DMS114 treated with DMSO at 0.1 percent for 48 hours (cell line): Measurements from ENCODE around the gene STARD8.
A peak's percentile ranks its signal among the peaks of the same experiment; 100 is the strongest.
"Not testable (repeated sequence)": the region's sequence is repeated elsewhere in the genome, so short reads cannot be mapped to it uniquely, and the experiment has no call there.

ENCODE experiments used
- DNase-seq: peaks from one replicate; lab custom pipeline; 2025; ENCODE audit not compliant: unreplicated experiment; lab: John Stamatoyannopoulos, UW

STARD8 gene

DNA sequence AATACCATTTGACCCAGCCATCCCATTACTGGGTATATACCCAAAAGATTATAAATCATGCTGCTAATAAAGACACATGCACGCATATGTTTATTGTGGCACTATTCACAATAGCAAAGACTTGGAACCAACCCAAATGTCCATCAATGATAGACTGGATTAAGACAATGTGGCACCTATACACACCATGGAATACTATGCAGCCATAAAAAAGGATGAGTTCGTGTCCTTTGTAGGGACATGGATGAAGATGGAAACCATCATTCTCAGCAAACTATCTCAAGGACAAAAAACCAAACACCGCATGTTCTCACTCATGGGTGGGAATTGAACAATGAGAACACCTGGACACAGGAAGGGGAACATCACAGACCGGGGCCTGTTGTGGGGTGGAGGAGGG, 9.0 kb downstream of the STARD8 start:
- DNase-seq = not testable (repeated sequence)

GRCh38 chrX:68658530-68658929, 11.1 kb downstream of the STARD8 start:
- no peak for DNase-seq

DNA sequence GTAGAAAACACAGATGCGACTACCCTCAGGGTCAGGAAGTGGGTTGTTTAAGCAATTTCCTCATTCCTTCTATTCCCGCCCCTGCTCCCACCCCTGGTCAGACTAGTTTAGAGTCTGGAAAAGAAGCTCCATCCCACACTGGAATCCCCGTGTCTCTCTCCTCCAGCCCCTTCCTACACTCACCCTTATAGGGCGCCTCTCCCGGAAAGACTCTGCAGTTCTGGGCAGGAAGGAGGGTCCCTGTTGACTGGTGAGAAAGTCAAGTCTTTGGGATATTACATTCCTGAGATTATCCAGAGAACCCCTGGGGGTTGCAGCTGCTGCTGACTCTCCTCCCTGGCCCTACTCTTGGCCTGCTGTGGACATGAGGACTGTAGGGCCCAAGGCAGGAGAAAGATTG, 11.9 kb downstream of the STARD8 start:
- DNase-seq = no peak

DNA sequence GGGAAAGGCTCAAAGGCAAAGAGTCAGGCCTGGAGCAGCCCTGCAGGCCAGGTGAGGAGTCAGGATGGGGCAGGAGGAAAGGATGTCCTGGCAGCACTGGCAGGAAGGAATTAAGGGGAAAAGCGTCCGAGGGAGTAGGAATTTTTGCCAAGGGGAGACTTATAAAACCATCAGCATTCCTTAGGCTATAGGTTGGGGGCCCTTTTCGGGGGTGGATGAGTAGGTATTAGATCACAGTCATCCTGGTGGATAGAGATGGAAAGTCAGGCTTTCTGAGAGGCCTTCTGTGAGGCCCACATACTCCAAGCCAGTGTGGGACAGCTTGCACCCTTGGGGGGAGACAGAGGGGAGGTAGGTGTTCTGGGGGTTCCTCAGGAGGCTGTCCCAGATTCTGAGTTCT, 12.3 kb downstream of the STARD8 start:
- DNase-seq = no peak

GRCh38 chrX:68660746-68661145, 13.3 kb downstream of the STARD8 start:
- DNase-seq = no peak

DNA sequence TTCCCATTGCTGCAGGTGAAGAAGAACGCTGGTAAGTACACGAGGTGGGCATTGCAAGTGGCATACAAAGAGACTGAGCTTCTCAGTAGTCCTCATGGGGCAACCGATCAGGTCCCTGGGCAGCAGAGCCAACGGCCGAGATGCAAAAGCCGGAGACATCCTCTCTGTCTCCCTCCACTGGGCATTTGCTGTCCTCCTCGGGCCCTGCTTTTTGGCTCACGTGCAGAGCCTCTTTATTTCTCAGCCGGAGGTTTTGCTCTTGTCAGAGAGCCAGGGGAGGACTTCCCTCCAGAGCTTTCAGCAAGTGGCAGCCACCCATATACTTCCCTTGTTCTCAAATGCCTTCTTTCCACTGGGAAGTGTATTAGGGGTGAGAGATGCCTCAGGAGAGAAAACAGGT, 18.0 kb downstream of the STARD8 start:
- no peak for DNase-seq

DNA sequence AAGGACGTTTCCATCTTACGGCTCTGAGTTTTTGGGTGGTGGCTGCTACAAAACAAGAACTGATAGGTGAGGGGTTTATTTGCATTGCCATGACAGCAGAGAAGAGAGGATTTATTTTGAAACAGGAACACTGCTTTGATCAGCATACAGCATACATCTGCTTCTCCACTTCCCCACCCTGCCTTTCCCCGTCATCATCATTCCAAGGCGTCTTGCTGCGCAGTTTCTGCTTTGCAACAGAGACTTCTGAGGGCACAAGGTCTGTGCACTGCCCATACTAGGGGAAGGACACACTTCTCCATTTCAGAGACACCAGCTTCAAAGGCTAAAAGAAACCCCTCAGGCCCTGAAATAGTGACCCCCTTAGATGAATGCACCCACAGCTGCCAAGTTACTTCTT, 19.1 kb downstream of the STARD8 start:
- no peak for DNase-seq

DNA sequence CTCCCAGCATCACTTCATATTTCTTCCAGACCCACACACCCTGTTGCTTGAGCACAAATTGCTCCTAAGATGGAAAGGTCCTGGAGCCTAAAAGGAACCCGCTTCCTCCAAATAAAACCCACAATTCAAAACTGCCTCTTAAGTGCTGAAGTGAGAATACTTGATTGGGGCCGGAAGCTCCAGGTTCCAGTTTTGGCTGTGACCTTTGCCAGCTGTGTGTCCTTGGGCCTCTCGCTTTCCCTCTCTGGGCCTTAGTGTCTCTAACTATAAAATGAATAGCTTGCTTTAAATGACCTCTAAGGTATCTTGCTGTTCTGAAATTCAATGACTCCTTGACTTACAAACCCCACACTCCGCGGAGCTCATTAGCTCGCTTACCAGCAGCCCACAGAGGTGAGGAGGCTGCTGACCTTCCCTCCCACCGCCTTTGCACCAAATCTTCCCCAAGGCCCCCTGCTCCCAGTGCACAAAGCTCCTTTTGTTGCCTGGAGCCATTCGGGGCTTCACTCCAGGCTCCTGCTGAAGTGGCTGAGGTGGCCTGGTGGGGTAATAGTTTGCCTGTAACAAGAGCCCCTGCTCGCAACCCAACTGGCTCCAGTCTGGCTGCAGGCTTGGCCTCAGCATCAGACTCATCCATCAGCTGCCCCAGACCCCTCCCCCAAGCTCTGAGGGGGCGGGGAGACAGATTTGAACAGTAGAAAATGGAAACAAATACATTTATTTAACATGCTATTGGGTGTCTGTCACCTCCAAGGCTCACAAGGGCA, 21.8 kb downstream of the STARD8 start:
- no peak for DNase-seq

GRCh38 chrX:68669871-68670270, 22.4 kb downstream of the STARD8 start:
- no peak for DNase-seq

DNA sequence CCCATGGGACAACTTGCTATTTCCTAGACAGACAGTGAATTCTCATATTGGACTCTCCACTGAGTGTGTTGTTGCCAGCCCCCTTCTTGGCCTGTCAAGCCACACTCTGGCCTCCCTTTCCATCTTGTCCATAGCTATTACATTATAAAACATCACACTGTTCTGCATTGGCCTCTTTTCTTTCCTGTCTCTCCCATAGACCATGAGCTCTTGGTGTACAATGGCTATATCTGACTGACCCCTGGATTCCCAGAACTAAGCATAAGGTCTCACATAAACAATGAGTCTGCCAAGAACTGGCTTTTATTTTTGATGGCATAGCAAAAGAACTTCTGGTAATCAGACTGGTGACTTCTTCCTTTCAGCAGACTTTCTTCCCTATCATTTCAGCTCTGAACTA, 23.8 kb downstream of the STARD8 start:
- DNase-seq = no peak

DNA sequence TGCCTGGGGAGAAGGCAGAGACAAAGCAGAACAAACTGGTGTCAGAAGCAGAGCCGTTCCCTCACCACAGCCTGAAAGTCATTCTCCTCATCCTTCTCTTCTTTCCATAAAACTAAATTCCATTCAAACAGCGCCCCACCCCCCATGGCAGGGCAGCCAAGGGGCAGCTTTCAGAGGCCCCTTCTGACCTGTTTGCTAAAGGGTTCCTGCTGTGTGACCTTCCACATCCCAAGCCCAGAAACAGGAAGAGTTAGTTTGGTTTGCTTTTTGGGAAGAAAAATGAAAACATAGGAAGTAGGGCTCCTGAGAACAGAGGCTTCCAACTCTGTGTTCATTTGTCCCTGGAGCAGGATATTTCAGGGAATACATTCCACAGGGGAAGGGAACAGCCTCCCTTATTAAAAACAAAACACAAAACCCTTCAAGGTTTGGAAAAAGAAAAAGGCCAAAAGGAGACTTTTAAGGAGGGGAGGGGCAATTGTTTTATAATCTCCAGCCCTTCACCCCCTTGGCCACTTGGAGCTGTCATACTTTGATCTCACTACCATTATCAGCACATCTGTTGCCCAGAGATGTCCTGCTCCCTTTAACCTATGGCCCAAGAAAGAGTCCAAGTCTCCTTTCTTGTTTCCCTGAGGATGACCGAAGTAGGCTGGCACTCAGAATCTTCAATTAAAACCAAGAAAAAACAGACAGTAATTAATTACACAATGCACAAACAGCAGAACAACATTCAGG, 25.3 kb downstream of the STARD8 start:
- DNase-seq = no peak

DNA sequence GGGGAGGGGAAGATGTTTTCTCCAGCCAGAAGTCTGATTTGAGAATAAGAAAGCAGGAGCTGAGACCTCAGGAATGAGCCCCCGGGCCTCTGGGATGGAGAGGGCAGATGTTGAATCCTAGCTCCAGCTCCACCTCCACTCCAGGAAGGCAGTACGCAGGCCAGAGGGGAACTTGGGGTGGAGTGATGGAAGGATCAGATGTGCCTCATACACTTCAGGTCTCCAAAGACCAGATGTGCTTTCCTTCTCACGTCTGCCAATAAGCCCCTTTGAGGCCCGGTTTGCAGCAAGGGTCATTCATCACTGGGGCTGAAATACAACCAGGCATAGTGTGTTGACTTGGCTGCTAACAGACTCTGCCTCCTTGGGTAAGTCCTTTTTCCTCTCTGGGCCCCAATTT, 28.1 kb downstream of the STARD8 start:
- DNase-seq = no peak

- no peak for DNase-seq
Measured at GRCh38 chrX:68676335-68676734, 28.9 kb downstream of the STARD8 start.

DNA sequence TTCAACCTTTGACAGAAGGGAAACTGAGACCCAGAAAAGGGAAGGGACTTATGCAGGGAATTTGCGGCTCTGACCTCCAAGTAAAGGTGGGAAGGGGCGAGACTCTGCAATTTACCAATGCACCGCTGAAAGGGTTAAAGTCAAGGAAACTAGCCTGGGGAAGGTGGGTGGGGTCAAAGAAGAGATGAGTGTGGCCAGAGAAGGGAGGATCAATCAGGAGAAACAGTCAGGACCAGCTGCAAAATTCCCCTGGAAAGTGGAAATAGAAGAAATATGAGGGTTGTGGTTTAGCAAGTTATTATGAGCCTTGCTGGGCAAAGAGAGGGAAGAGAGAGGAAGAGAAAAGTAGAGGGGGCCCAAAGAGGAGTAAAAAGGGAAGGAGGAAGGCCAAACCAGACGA, 30.5 kb downstream of the STARD8 start:
- DNase-seq = no peak

DNA sequence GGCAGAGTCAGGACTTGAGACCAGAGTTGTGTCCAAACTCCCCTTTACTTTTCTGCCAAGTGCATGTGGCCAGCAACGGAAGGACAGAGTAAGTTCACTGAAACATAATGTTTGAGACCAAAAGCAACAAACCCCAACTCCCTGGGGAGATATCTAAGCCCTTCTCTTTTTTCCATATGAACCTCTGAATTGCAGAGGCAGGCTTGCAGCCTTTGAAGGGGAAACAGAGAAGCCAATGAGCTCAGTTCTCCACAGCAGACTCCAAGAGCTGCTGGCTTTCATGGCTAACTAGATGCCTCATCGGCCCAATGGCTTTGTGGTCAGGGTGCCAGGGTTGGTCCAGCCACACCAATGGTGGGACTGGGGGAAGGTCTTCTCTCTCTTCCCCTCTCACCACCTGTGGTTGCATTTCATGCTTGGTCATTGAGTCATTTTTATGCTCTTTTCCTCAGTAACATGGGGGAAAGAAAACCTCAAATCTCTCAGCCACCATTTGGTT, 34.0 kb downstream of the STARD8 start:
- DNase-seq = no peak

- DNase-seq = no peak
Measured at GRCh38 chrX:68682790-68683189, 35.3 kb downstream of the STARD8 start.

DNA sequence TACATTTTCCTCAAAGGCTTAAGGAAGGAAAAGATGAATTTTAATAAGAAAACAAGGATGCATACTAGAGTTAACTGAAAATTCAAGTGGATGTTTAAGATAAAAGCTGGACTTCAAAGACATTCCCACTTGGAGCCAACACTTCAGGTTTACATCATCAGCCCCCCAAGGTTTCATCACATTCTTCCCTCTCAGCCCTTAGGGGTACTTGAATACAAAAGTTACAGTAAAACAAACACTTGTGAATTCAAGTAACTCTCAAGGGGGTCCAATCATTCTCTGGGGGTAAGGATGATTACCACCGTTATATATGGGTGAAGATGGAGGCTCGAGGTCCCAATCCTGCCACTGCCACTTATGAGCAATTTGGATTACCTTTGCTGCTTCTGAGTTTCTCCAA, 36.1 kb downstream of the STARD8 start:
- no peak for DNase-seq

DNA sequence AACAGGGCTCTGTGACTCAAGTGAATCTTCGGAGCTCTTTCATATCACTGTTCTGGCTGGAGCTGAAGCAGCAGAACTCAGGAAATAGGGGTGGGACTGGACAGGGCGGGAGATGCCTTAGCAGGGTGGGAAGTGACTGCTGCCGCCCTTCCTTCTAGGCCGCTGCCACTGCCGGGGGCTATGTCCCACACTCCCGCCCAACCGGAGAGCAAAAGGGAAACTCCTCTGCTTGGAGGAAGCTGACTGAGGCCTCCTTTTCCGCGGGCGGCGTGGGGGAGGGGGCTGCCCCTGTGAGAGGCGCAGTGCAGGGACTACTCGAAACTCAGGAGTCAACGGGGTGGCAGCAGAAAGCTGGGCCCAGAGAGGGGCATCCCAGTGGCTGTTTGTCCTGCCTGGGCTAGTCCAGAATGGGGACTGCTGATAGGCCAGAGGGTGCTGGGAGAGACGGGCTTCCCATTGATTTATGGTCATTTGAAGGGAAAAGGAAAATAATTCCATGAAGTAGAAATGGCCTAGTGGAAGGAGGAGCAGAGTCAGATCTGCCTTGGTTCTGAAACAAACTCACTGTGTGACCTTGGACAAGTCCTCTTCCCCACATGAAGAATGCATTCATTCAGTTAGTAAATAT, 36.9 kb downstream of the STARD8 start:
- DNase-seq = no peak

DNA sequence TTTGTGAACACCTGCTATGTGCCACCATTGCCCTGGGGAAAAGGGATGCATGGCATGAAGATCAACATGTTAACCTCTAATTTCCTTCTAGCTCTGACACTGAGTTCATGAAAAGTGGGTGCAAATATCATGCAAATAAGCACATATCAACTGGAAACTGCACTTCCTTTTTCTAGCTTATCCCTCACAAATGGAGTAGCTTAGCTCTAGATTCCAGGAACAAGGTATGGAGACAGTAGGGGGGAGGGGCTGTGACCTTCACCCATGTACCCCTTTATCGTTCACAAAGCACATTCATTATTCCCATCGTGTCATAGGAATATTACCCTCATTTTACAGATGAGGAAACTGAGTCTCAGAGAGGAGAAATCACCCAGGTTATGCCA, 37.4 kb downstream of the STARD8 start:
- DNase-seq = no peak

DNA sequence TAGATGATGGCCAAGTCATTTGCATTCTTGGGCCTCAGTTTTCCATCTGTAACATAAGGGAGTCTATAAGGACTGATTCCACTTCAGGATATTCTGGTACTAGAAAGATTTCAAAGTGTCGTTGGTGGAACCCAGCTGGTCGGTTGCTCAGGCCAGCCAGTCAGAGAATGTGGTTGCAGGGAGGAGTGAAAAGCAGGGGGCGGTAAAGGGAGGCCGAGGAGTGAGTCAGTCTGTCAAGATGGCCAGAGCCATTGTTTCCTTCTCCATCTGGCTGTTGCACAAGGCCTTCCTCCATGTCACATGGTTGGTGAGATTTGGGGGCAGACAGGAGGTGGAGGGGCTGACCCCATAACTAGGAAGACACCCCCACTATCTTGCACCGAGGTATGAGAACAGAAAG, 38.2 kb downstream of the STARD8 start:
- no peak for DNase-seq

GRCh38 chrX:68686097-68686977, 38.9 kb downstream of the STARD8 start:
- DNase-seq = peak; percentile 35
